Measurements from ENCODE around the gene KCNMA1. TPM values are rescaled to one million over a fixed set of nuclear protein-coding genes. Genes with fewer than 3 reads are reported as not detected.

Gene KCNMA1
- total RNA-seq, 4 donors from 2014 or later, result 66.8 to 96.5 (median 78.9) TPM

DNA sequence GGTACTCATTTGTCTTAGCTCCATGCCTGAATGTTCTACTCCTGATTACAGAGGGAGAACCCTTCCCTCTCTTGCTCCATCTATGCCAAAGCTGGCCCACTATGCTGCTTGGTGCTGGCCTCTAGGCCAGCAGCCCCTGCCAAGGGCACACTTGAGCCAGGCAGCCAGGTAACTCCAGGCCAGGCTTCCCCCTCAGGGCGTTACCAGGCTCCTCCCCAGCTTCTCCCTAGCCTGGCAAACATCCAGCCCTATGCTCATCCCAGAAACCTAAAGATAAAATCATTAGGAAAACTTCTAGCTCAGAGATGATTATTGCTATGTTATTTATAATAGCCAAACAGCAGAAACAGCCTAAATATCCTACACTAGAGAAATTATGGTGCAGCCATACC, 103.7 kb downstream of the KCNMA1 start:
- Histone ChIP-seq H3K27ac (peak overlapping the region; percentile 60 to 92 (median 88)), H3K9me3 (no peaks in the 10 kb centered on the region), H3K4me3 (no peak overlapping the region), H3K36me3 (no peaks in the 10 kb centered on the region), H3K27me3 (no peaks in the 10 kb centered on the region), H3K4me1 (peaks cover 50 to 65% of the 10 kb centered on the region in 2 donors)
- DNase-seq (peak in 1 of 2 donors; percentile 69), ATAC-seq (peak in 1 of 2 donors; percentile 41)
- TF ChIP-seq, protein P1, sequence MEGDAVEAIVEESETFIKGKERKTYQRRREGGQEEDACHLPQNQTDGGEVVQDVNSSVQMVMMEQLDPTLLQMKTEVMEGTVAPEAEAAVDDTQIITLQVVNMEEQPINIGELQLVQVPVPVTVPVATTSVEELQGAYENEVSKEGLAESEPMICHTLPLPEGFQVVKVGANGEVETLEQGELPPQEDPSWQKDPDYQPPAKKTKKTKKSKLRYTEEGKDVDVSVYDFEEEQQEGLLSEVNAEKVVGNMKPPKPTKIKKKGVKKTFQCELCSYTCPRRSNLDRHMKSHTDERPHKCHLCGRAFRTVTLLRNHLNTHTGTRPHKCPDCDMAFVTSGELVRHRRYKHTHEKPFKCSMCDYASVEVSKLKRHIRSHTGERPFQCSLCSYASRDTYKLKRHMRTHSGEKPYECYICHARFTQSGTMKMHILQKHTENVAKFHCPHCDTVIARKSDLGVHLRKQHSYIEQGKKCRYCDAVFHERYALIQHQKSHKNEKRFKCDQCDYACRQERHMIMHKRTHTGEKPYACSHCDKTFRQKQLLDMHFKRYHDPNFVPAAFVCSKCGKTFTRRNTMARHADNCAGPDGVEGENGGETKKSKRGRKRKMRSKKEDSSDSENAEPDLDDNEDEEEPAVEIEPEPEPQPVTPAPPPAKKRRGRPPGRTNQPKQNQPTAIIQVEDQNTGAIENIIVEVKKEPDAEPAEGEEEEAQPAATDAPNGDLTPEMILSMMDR (IDR thresholded peaks at IDR 0.05 in 4 of 5, conservative IDR thresholded peaks at IDR 0.05 in 1 of 5), result no peak
- TF ChIP-seq POLR2A (IDR thresholded peaks at IDR 0.05), result no peak
- in situ Hi-C loops (cut with MboI; ENCODE audit: low sequenced_read_pairs in 4 of 4), result no loop called here
- intact Hi-C loops (cut with DNase I; ENCODE audit: low total_unique reads), result no loop called here

DNA sequence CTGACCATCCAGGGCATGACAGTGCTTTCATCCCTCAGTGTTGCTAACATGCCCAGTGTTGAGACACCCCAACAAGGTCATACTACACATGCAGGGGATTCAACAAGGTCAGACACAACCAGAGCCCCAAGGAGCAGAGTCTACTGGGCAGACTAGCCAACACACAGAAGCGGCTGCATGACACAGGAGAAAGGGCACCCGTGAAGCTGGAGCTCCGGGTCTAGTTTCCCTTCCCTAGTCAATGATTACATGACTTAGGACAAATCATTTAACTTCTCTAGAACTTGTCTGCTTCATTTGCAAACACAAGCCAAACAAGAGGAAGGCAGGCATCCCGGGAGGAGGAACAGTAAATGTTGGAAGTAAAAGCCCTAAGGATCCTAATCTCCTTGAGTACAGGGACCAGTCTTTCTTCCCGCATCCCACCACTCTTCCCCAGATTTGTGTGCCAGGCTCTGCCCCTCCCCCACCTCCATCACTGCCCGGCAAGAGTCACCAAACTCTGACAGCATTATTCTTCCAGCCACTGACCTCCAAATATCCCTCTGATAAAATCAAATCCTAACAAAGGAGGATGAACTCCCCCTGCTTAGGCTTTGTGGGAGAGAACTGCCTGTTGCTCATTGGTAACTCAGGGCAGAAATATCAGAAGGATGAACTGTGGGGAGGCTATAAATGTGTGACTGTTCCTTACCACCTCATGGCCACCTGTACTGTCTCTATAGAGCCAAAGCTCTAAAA, 104.3 kb downstream of the KCNMA1 start:
- Histone ChIP-seq H3K27me3 (no peaks in the 10 kb centered on the region), H3K4me3 (no peak overlapping the region), H3K27ac (peak overlapping the region; percentile 60 to 92 (median 88)), H3K36me3 (no peaks in the 10 kb centered on the region), H3K4me1 (peaks cover 50 to 65% of the 10 kb centered on the region in 2 donors), H3K9me3 (no peaks in the 10 kb centered on the region)
- ATAC-seq (peak in 1 of 2 donors; percentile 15), DNase-seq (no peak)
- in situ Hi-C loops (cut with MboI; ENCODE audit: low sequenced_read_pairs in 4 of 4) (no loop called here), intact Hi-C loops (cut with DNase I; ENCODE audit: low total_unique reads) (no loop called here)
- TF ChIP-seq, protein P1 (IDR thresholded peaks at IDR 0.05 in 4 of 5, conservative IDR thresholded peaks at IDR 0.05 in 1 of 5), result no peak
- TF ChIP-seq POLR2A (IDR thresholded peaks at IDR 0.05), result no peak

DNA sequence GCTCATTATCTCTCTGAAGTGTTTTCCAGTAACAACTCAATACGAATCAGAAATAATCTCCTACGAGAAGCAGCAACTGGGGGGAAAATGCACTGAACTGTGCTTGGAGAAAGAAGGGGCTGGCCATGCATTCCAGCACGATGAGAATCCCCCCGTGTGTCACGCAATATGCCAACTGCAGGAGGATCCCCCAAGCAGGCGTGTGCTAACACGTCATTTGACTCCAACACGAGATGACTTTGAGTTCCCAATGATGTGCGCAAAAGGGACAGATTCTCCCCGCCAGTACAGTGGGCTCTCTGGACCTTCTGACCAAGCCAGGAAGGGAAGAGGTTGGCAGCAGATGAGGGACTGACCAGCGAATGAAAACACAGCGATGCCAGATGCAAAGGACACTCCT, 105.5 kb downstream of the KCNMA1 start:
- in situ Hi-C loops (cut with MboI; ENCODE audit: low sequenced_read_pairs in 4 of 4) (no loop called here), intact Hi-C loops (cut with DNase I; ENCODE audit: low total_unique reads) (no loop called here)
- H3K27ac ChIP-seq, result peak overlapping the region; percentile 60 to 92 (median 88)
- no peaks in the 10 kb centered on the region for H3K9me3 ChIP-seq
- ATAC-seq (peak; percentile 23 to 34), DNase-seq (peak in 1 of 2 donors; percentile 56)
- no peak overlapping the region for H3K4me3 ChIP-seq
- no peaks in the 10 kb centered on the region for H3K27me3 ChIP-seq
- TF ChIP-seq POLR2A (IDR thresholded peaks at IDR 0.05), result no peak
- TF ChIP-seq, protein P1 (IDR thresholded peaks at IDR 0.05 in 4 of 5, conservative IDR thresholded peaks at IDR 0.05 in 1 of 5), result no peak
- no peaks in the 10 kb centered on the region for H3K36me3 ChIP-seq
- H3K4me1 ChIP-seq, result peaks cover 49 to 73% of the 10 kb centered on the region in 2 donors

DNA sequence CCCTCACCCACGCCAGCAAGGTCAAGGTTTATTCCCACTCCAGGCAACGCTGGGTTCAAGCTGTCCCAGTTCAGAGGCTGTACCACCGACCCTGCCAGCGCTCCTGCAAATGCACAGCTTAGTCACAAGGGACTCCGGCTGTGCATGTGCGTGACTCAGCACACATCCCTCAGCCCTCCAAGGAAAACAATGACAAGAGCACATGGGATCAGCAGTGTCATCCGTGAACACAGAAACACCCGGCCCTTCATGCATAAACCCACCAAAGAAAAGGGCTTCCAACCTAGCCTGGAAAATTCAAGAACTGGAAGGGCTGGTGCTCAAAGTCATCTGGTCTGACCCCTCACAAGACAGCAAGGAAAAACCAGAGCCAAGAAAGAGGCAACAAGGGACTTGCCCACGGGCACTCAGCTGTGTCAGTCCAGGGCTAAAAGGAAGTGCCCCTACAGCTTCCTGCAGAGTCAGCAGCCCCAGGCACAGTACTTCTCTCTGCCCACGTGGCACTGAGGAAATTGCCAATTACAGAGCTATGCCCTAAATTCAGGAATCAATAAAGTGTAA, 106.1 kb downstream of the KCNMA1 start:
- DNase-seq, result peak; percentile 86 to 92
- no peaks in the 10 kb centered on the region for H3K9me3 ChIP-seq
- H3K4me1 ChIP-seq, result peaks cover 54 to 78% of the 10 kb centered on the region in 2 donors
- H3K36me3 ChIP-seq, result no peaks in the 10 kb centered on the region
- H3K27me3 ChIP-seq, result no peaks in the 10 kb centered on the region
- intact Hi-C loops (cut with DNase I; ENCODE audit: low total_unique reads) (loop anchor here (2.0 kb wide), 1 partner anchor 33 kb away; no protein-coding TSS in a partner anchor), in situ Hi-C loops (cut with MboI; ENCODE audit: low sequenced_read_pairs in 4 of 4) (no loop called here)
- peak; percentile 31 to 37 for TF ChIP-seq POLR2A (IDR thresholded peaks at IDR 0.05)
- TF ChIP-seq, protein P1 (IDR thresholded peaks at IDR 0.05 in 4 of 5, conservative IDR thresholded peaks at IDR 0.05 in 1 of 5), result no peak
- H3K4me3 ChIP-seq, result peak overlapping the region in 1 of 4 donors; percentile 7
- peak; percentile 72 to 81 for ATAC-seq
- peak overlapping the region; percentile 60 to 92 (median 88) for H3K27ac ChIP-seq
